Large intestine (tissue), 3 donors: ENCODE results near the gene ELOVL2. TPM values are rescaled to one million over a fixed set of nuclear protein-coding genes. Genes with fewer than 3 reads are reported as not detected.
"Not testable (repeated sequence)": the region's sequence is repeated elsewhere in the genome, so short reads cannot be mapped to it uniquely, and the experiment has no call there.

Experiments
- DNase-seq, 2 donors: peaks; one replicate each; pipeline versions ENCODE4 v3.0.0 to v3.0.0-alpha.2; 2013
- H3K27ac ChIP-seq: one replicate; pipeline ENCODE4 v1.5.1; 2013; ENCODE audit warnings: low read length
- H3K27me3 ChIP-seq: 2 replicates; pipeline ENCODE4 v1.6.1; 2013; ENCODE audit warnings: low read length; ENCODE audit not compliant: control insufficient read depth, insufficient read depth
- H3K36me3 ChIP-seq: 2 replicates; pipeline ENCODE4 v1.6.1; 2013; ENCODE audit warnings: low read length; ENCODE audit not compliant: control insufficient read depth, insufficient read depth
- H3K4me1 ChIP-seq: one replicate; pipeline ENCODE4 v1.6.1; 2013; ENCODE audit warnings: low read length; ENCODE audit not compliant: control insufficient read depth, insufficient read depth
- H3K4me3 ChIP-seq: one replicate; pipeline ENCODE4 v1.5.1; 2013; ENCODE audit warnings: low read length
- H3K9me3 ChIP-seq: one replicate; pipeline ENCODE4 v1.6.1; 2013; ENCODE audit warnings: mild to moderate bottlenecking, low read depth, low read length, moderate library complexity; ENCODE audit not compliant: control insufficient read depth
- WGBS: methylation state at CpG from one replicate; pipeline ENCODE4 v1.1.5; 2013; ENCODE audit warnings: low lambda C conversion rate; ENCODE audit not compliant: insufficient coverage; 5-methylcytosine and 5-hydroxymethylcytosine counted together
- polyA plus RNA-seq: library from polyadenylated mRNA; unstranded; fragments of 120-200 nt; gene quantifications from one replicate; pipeline ENCODE4 v1.2.1, GENCODE V29; 2013

ELOVL2 gene
- polyA plus RNA-seq, 1 donor = 6.7 TPM

- no peak overlapping the region for H3K4me3 ChIP-seq
- DNase-seq = no peak
- H3K4me1 ChIP-seq = no peaks in the 10 kb centered on the region
- H3K27ac ChIP-seq = no peak overlapping the region
- H3K36me3 ChIP-seq = no peaks in the 10 kb centered on the region
- H3K27me3 ChIP-seq = no peaks in the 10 kb centered on the region
- H3K9me3 ChIP-seq = no peaks in the 10 kb centered on the region
- WGBS = no CpG with 5 or more reads among the region's 8 CpGs
Measured at GRCh38 chr6:10993896-10994295, 50.2 kb downstream of the ELOVL2 start.

- Histone ChIP-seq H3K27ac (no peak overlapping the region), H3K36me3 (no peaks in the 10 kb centered on the region), H3K4me3 (no peak overlapping the region), H3K4me1 (no peaks in the 10 kb centered on the region), H3K27me3 (no peaks in the 10 kb centered on the region), H3K9me3 (no peaks in the 10 kb centered on the region)
- WGBS = 0% methylated on average over 1 of the region's 2 CpGs
- DNase-seq = no peak
Measured at GRCh38 chr6:10991115-10991514, 53.0 kb downstream of the ELOVL2 start.

- Histone ChIP-seq H3K27ac (no peak overlapping the region), H3K9me3 (no peaks in the 10 kb centered on the region), H3K27me3 (no peaks in the 10 kb centered on the region), H3K36me3 (no peaks in the 10 kb centered on the region), H3K4me1 (no peaks in the 10 kb centered on the region), H3K4me3 (no peak overlapping the region)
- 94% methylated on average over 9 of the region's 15 CpGs for WGBS
- DNase-seq = no peak
Measured at GRCh38 chr6:10989587-10989986, 54.5 kb downstream of the ELOVL2 start.

DNA sequence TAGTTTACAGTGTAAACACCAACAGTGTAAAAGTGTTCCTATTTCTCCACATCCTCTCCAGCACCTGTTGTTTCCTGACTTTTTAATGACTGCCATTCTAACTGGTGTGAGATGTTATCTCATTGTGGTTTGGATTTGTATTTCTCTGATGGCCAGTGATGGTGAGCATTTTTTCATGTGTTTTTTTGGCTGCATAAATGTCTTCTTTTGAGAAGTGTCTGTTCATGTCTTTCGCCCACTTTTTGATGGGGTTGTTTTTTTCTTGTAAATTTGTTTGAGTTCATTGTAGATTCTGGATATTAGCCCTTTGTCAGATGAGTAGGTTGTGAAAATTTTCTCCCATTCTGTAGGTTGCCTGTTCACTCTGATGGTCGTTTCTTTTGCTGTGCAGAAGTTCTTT, 59.1 kb downstream of the ELOVL2 start:
- not testable (repeated sequence) for H3K27me3 ChIP-seq, H3K4me1 ChIP-seq, H3K4me3 ChIP-seq, H3K27ac ChIP-seq, H3K9me3 ChIP-seq, H3K36me3 ChIP-seq, DNase-seq
- no CpG with 5 or more reads among the region's 2 CpGs for WGBS

DNA sequence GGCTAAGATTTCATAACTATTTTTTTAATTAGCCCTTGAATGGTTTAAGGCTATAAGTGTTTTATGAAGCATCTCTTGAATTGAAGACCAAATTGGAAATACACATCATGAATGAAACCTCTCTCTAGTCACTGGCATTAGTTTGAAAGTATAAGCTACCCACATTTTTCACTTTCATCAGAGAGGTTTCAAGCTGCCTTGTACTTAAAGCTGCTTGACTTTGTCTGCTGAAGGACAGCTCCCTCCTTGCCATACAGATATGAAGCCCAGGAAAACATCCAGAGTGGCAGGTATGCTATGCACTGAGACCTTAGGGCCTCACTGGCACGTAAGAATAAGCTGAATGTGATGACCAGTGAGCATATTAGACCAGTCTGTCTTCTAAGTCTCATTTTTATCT, 62.7 kb downstream of the ELOVL2 start:
- WGBS = no CpG with 5 or more reads among the region's 1 CpG
- no peaks in the 10 kb centered on the region for H3K27me3 ChIP-seq
- H3K4me3 ChIP-seq = no peak overlapping the region
- no peaks in the 10 kb centered on the region for H3K9me3 ChIP-seq
- no peak overlapping the region for H3K27ac ChIP-seq
- DNase-seq = no peak
- H3K36me3 ChIP-seq = no peaks in the 10 kb centered on the region
- H3K4me1 ChIP-seq = no peaks in the 10 kb centered on the region

GRCh38 chr6:10979603-10980002, 64.5 kb downstream of the ELOVL2 start:
- Histone ChIP-seq H3K4me1 (no peaks in the 10 kb centered on the region), H3K4me3 (no peak overlapping the region), H3K27ac (no peak overlapping the region), H3K9me3 (no peaks in the 10 kb centered on the region), H3K27me3 (no peaks in the 10 kb centered on the region), H3K36me3 (no peaks in the 10 kb centered on the region)
- DNase-seq = no peak
- WGBS = no CpG with 5 or more reads among the region's 1 CpG

GRCh38 chr6:10977231-10977968, 66.7 kb downstream of the ELOVL2 start:
- no peaks in the 10 kb centered on the region for H3K27me3 ChIP-seq
- H3K4me3 ChIP-seq = no peak overlapping the region
- H3K4me1 ChIP-seq = no peaks in the 10 kb centered on the region
- no peak for DNase-seq
- H3K36me3 ChIP-seq = no peaks in the 10 kb centered on the region
- H3K27ac ChIP-seq = no peak overlapping the region
- H3K9me3 ChIP-seq = no peaks in the 10 kb centered on the region
- WGBS = no CpG with 5 or more reads among the region's 5 CpGs

- Histone ChIP-seq H3K9me3 (no peaks in the 10 kb centered on the region), H3K36me3 (no peaks in the 10 kb centered on the region), H3K27me3 (no peaks in the 10 kb centered on the region), H3K27ac (no peak overlapping the region), H3K4me1 (no peaks in the 10 kb centered on the region), H3K4me3 (no peak overlapping the region)
- 100% methylated on average over 1 of the region's 6 CpGs for WGBS
- DNase-seq = no peak
Measured at GRCh38 chr6:10976571-10976970, 67.5 kb downstream of the ELOVL2 start.

GRCh38 chr6:10972196-10972595, 71.9 kb downstream of the ELOVL2 start:
- Histone ChIP-seq H3K9me3 (no peaks in the 10 kb centered on the region), H3K4me3 (no peak overlapping the region), H3K4me1 (no peaks in the 10 kb centered on the region), H3K36me3 (no peaks in the 10 kb centered on the region), H3K27me3 (no peaks in the 10 kb centered on the region), H3K27ac (no peak overlapping the region)
- WGBS = no CpG with 5 or more reads among the region's 3 CpGs
- no peak for DNase-seq

DNA sequence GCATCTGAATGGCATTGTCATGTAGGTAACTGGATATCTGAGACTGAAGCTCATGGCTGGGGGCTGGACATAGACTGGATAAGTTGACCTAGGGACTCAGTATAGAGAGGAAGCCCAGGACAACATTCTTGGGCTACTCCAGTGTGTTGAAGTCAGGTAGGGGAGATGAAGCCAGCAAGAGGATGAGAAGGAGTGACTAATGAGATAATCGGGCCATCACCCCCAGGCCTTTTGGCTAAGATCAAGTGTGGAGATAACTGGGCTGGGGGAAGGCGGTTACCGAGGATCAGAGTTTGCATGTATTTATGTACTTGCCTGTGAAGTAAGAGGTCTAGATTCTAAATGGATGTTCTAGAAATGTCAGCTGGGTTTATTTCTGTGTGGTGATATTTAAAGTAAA, 73.4 kb downstream of the ELOVL2 start:
- no peaks in the 10 kb centered on the region for H3K4me1 ChIP-seq
- WGBS = no CpG with 5 or more reads among the region's 3 CpGs
- no peak overlapping the region for H3K27ac ChIP-seq
- no peak for DNase-seq
- H3K4me3 ChIP-seq = no peak overlapping the region
- no peaks in the 10 kb centered on the region for H3K36me3 ChIP-seq
- H3K9me3 ChIP-seq = no peaks in the 10 kb centered on the region
- no peaks in the 10 kb centered on the region for H3K27me3 ChIP-seq

- DNase-seq = no peak
- WGBS = no CpG with 5 or more reads among the region's 2 CpGs
- Histone ChIP-seq H3K4me3 (no peak overlapping the region), H3K9me3 (no peaks in the 10 kb centered on the region), H3K4me1 (no peaks in the 10 kb centered on the region), H3K27me3 (no peaks in the 10 kb centered on the region), H3K36me3 (no peaks in the 10 kb centered on the region), H3K27ac (no peak overlapping the region)
Measured at GRCh38 chr6:10968776-10969175, 75.3 kb downstream of the ELOVL2 start.
